Lower leg skin (tissue), 3 donors: ENCODE measurements around the gene SLC36A2.

Experiments used
- CTCF ChIP-seq, 3 donors: fragments of 450-650 bp; IDR thresholded peaks; one replicate each; pipeline ENCODE4 v1.5.1; 2016; ENCODE audit warnings: antibody characterized with exemption in 3 of 3, mild to moderate bottlenecking in 3 of 3, moderate library complexity in 2 of 3
- POLR2A ChIP-seq, 2 donors: fragments of 450-650 bp; IDR thresholded peaks; one replicate each; pipeline ENCODE4 v1.6.1; 2016 to 2017; ENCODE audit warnings: antibody characterized with exemption in 2 of 2, mild to moderate bottlenecking in 1 of 2, moderate library complexity in 1 of 2

GRCh38 chr5:151303666-151304065 is 43.7 kb downstream of the SLC36A2 start, which contains the start of gene SLC36A3:
- TF ChIP-seq POLR2A (IDR thresholded peaks at IDR 0.05) (no peak), CTCF (IDR thresholded peaks at IDR 0.05) (no peak)
